Measurements from ENCODE around the gene PSORS1C2. TPM values are rescaled to one million over a fixed set of nuclear protein-coding genes. Genes with fewer than 3 reads are reported as not detected.
"Not testable (repeated sequence)": the region's sequence is repeated elsewhere in the genome, so short reads cannot be mapped to it uniquely, and the experiment has no call there.

Gene PSORS1C2
- not detected for total RNA-seq
- long read RNA-seq, donor 1, result 0 reads
- long read RNA-seq, donor 2, result 0 reads

- Histone ChIP-seq H3K36me3 (ENCODE audit: low read depth) (no peaks in the 10 kb centered on the region), H3K4me3 (no peak within 1 kb of the TSS), H3K9me3 (no peaks in the 10 kb centered on the region), H3K4me1 (ENCODE audit: low read depth) (peaks cover 19% of the 10 kb centered on the region)
- intact Hi-C loops (cut with DNase I, micrococcal nuclease), result loop anchor here (5.0 kb wide), 3 partner anchors 53 to 233 kb away; no protein-coding TSS in a partner anchor
- no peak for ATAC-seq
- no peak for DNase-seq
- TF ChIP-seq CTCF (IDR thresholded peaks at IDR 0.05), result no peak
Observed at GRCh38 chr6:31138982-31139381, at the start of gene PSORS1C2. Gene PSORS1C2 (minus strand): TSS chr6:31139066. CDS start chr6:31139026, 40 bp downstream.

GRCh38 chr6:31187780-31188194 lies 48.9 kb upstream of the PSORS1C2 start:
- H3K36me3 ChIP-seq (ENCODE audit: low read depth), result no peaks in the 10 kb centered on the region
- intact Hi-C loops (cut with DNase I, micrococcal nuclease), result no loop called here
- DNase-seq, result peak in 1 of 3 donors; percentile 62
- H3K9me3 ChIP-seq, result no peaks in the 10 kb centered on the region
- TF ChIP-seq CTCF (IDR thresholded peaks at IDR 0.05), result no peak
- no peak overlapping the region for H3K4me3 ChIP-seq
- peaks cover 14% of the 10 kb centered on the region for H3K4me1 ChIP-seq (ENCODE audit: low read depth)
- ATAC-seq, result peak; percentile 91

DNA sequence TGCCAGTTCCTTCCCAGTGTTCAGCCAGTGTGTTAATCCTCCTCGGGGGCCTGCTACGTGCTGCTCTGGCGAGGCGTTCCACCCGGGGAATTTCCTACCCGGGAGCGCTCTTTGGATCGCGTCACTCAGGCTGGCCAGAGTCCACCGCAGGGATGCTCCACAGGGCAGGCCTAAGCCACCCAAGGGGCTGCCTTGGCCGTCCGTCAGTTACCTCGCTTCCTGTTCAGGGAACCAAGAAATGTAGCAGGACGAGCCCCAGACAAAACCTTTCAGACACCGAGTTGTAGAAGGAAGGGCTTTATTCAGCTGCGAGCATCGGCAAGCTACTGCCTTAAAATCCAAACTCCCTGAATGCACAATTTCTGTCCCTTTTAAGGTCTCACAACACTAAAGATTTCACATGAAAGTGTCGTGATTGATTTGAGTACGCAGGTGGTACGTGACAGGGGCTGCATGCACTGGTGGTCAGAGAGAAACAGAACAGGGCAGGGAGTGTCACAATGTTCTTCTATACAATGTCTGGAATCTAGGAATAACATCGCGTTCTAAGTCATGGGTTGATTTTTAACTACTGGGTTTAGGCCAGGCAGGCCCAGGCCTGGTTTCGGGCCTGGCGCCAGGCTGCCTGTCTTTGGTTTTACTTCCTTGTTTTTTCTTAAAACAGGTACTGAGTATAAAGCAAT lies 47.3 kb upstream of the PSORS1C2 start:
- DNase-seq, result peak; percentile 79 to 87 (median 84)
- H3K9me3 ChIP-seq, result no peaks in the 10 kb centered on the region
- no peak for TF ChIP-seq CTCF (IDR thresholded peaks at IDR 0.05)
- H3K4me1 ChIP-seq (ENCODE audit: low read depth), result peaks cover 14% of the 10 kb centered on the region
- ATAC-seq, result peak; percentile 59
- no peak overlapping the region for H3K4me3 ChIP-seq
- no peaks in the 10 kb centered on the region for H3K36me3 ChIP-seq (ENCODE audit: low read depth)
- intact Hi-C loops (cut with DNase I, micrococcal nuclease), result no loop called here

GRCh38 chr6:31185695-31186051 lies 46.8 kb upstream of the PSORS1C2 start:
- DNase-seq; H3K4me3 ChIP-seq; H3K9me3 ChIP-seq; intact Hi-C loops (cut with DNase I, micrococcal nuclease); H3K36me3 ChIP-seq (ENCODE audit: low read depth); ATAC-seq: not testable (repeated sequence)
- H3K4me1 ChIP-seq (ENCODE audit: low read depth), result peaks cover 14% of the 10 kb centered on the region

- ATAC-seq; H3K36me3 ChIP-seq (ENCODE audit: low read depth); H3K9me3 ChIP-seq; DNase-seq; H3K4me3 ChIP-seq; intact Hi-C loops (cut with DNase I, micrococcal nuclease): not testable (repeated sequence)
- H3K4me1 ChIP-seq (ENCODE audit: low read depth), result peaks cover 19% of the 10 kb centered on the region
Observed at GRCh38 chr6:31183859-31184258, 45.0 kb upstream of the PSORS1C2 start.

- H3K4me3 ChIP-seq; intact Hi-C loops (cut with DNase I, micrococcal nuclease); ATAC-seq; H3K9me3 ChIP-seq; H3K36me3 ChIP-seq (ENCODE audit: low read depth); DNase-seq: not testable (repeated sequence)
- H3K4me1 ChIP-seq (ENCODE audit: low read depth), result peaks cover 20% of the 10 kb centered on the region
Observed at GRCh38 chr6:31183287-31183686, 44.4 kb upstream of the PSORS1C2 start.

- H3K9me3 ChIP-seq, result no peaks in the 10 kb centered on the region
- intact Hi-C loops (cut with DNase I, micrococcal nuclease), result no loop called here
- ATAC-seq, result peak; percentile 63
Observed at GRCh38 chr6:31180500-31180899, 41.6 kb upstream of the PSORS1C2 start.

More at GRCh38 chr6:31180500-31180899, 41.6 kb upstream of the PSORS1C2 start:
- no peaks in the 10 kb centered on the region for H3K36me3 ChIP-seq (ENCODE audit: low read depth)
- no peak overlapping the region for H3K4me3 ChIP-seq
- peaks cover 11% of the 10 kb centered on the region for H3K4me1 ChIP-seq (ENCODE audit: low read depth)
- no peak for TF ChIP-seq CTCF (IDR thresholded peaks at IDR 0.05)
- DNase-seq, result peak in 2 of 3 donors; percentile 69 to 73
